ENCODE data around the gene XYLT1. TPM values are rescaled to one million over a fixed set of nuclear protein-coding genes. Genes with fewer than 3 reads are reported as not detected.

The XYLT1 gene
- total and polyA plus RNA-seq, 8 donors: 6.0 to 8.4 (median 7.3) TPM

DNA sequence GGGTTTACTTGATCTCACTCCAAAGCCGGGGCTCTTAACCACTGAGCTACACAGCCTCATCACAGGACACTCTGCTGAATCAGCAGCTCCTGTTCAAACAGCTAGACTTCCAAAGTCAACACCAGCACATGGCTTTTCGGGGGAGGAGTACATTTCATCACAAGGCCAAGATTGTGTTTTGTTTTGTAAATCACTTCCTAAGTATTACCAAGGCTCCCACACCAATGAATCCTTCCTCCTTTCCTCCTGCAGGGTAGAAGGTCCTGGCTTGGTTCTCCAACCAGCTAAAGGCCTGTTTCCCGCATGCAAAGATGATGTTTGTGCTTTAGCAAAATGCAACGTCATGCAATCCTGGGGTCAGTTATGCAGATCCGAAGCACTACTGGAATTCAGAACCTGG, 152.5 kb downstream of the XYLT1 start:
- Histone ChIP-seq H3K4me1 (peaks cover 0 to 46% of the 10 kb centered on the region in 2 donors), H3K36me3 (no peaks in the 10 kb centered on the region), H3K27ac (no peak overlapping the region), H3K9me3 (no peaks in the 10 kb centered on the region), H3K27me3 (no peaks in the 10 kb centered on the region), H3K4me3 (no peak overlapping the region)
- peak in 1 of 4 donors; percentile 58 for DNase-seq
- intact Hi-C loops (cut with DNase I): no loop called here
- peak; percentile 74 for ATAC-seq
- TF ChIP-seq, protein P1, sequence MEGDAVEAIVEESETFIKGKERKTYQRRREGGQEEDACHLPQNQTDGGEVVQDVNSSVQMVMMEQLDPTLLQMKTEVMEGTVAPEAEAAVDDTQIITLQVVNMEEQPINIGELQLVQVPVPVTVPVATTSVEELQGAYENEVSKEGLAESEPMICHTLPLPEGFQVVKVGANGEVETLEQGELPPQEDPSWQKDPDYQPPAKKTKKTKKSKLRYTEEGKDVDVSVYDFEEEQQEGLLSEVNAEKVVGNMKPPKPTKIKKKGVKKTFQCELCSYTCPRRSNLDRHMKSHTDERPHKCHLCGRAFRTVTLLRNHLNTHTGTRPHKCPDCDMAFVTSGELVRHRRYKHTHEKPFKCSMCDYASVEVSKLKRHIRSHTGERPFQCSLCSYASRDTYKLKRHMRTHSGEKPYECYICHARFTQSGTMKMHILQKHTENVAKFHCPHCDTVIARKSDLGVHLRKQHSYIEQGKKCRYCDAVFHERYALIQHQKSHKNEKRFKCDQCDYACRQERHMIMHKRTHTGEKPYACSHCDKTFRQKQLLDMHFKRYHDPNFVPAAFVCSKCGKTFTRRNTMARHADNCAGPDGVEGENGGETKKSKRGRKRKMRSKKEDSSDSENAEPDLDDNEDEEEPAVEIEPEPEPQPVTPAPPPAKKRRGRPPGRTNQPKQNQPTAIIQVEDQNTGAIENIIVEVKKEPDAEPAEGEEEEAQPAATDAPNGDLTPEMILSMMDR (IDR thresholded peaks at IDR 0.05): no peak

DNA sequence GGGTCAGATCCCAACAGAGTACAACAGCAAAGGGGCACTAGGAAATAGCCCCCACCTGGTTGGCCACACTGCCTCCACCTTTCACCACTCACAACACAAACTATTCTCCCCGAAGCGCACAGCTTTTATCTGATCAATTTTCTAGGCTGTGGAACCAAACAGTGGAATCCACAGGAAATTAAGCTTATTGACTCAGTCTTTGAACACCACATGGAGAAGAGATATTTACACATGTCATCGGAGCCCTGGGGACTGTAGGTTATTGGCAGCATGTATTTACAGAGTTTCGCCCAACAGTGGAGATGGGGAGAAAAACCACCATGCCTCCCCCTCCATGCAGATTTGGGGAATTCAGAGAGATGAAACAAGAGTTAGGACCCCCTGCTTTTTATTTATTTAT, 154.8 kb downstream of the XYLT1 start:
- DNase-seq (no peak), ATAC-seq (no peak)
- Histone ChIP-seq H3K27me3 (no peaks in the 10 kb centered on the region), H3K4me3 (no peak overlapping the region), H3K4me1 (peaks cover 4 to 33% of the 10 kb centered on the region in 2 donors), H3K36me3 (no peaks in the 10 kb centered on the region), H3K9me3 (no peaks in the 10 kb centered on the region), H3K27ac (no peak overlapping the region)
- intact Hi-C loops (cut with DNase I): no loop called here
- TF ChIP-seq, protein P1 (IDR thresholded peaks at IDR 0.05): no peak

DNA sequence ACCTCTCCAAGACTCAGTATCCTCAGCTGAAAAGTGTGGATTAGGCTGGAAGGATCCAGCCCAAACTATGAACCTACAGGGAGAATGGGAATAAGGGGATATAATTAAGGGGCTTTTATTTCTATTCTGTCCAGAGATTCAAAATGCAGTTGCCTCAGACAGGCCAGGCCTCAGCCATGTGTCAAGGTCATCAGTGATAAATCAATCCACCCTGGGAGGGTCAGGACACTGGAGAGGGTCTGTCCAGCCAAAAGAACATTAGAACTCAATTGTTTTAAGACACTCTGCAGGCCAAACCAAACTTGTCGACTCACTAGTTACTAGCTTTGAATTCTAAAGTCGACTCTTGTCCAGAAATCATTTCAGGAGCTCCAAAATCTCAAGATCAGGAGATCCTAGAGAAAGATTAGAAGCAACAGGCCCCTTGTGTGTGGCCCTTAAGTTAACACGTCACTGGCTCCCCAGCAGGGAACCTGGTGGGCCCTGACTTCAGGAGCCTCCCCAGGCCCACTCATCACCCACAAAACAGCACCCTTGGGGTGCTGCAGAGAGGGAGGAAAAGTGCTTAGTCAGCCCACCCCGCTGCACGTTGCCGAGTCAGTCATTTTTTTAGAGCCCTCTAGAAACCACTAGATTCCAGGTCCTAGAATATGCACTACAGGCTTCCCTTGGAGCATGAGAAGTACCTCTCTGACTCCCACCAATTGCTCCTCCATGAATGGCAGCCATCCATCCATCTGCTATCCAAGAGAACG, 156.8 kb downstream of the XYLT1 start:
- no peaks in the 10 kb centered on the region for H3K36me3 ChIP-seq
- ATAC-seq (no peak), DNase-seq (no peak)
- intact Hi-C loops (cut with DNase I): no loop called here
- H3K4me1 ChIP-seq: peaks cover 4 to 13% of the 10 kb centered on the region in 2 donors
- H3K9me3 ChIP-seq: no peaks in the 10 kb centered on the region
- no peaks in the 10 kb centered on the region for H3K27me3 ChIP-seq
- H3K4me3 ChIP-seq: no peak overlapping the region
- TF ChIP-seq, protein P1 (IDR thresholded peaks at IDR 0.05): no peak
- H3K27ac ChIP-seq: peak overlapping the region in 1 of 2 donors; percentile 2

DNA sequence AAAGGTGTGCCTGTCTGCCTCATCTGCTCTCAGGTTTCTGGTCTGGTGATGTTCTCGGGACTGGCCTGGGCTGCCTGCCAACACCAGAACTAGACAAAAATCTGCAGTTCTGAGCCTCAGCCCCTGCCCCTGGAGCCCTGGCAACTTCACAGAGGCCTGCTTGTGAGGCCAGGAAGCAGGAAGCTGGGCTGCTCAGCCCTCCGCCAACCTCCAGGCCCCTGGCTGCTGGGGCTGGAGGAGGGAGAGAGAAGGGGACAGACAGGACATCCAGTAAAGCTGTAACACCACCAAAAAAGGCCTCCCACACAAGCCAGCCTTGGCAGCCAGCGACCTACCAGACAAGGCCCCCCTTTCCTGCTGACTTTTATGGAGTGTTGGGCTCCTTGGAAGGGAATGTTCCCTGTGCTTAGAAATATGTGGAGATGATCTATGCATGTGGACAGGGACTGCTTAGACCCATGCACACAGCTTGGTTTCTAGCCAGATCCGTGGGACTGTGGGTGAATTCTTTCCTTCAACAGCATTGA, 157.6 kb downstream of the XYLT1 start:
- Histone ChIP-seq H3K4me1 (peaks cover 4 to 6% of the 10 kb centered on the region in 2 donors), H3K9me3 (no peaks in the 10 kb centered on the region), H3K36me3 (no peaks in the 10 kb centered on the region), H3K4me3 (no peak overlapping the region), H3K27ac (peak overlapping the region in 1 of 2 donors; percentile 57), H3K27me3 (no peaks in the 10 kb centered on the region)
- ATAC-seq (peak; percentile 26), DNase-seq (peak in 3 of 4 donors; percentile 39 to 64 (median 41))
- intact Hi-C loops (cut with DNase I): no loop called here
- TF ChIP-seq, protein P1 (IDR thresholded peaks at IDR 0.05): no peak

GRCh38 chr16:17312094-17312710, 158.6 kb downstream of the XYLT1 start:
- peaks cover 3 to 4% of the 10 kb centered on the region in 2 donors for H3K4me1 ChIP-seq
- intact Hi-C loops (cut with DNase I): no loop called here
- DNase-seq (no peak), ATAC-seq (peak; percentile 65)
- H3K9me3 ChIP-seq: no peaks in the 10 kb centered on the region
- no peak overlapping the region for H3K4me3 ChIP-seq
- TF ChIP-seq, protein P1 (IDR thresholded peaks at IDR 0.05): no peak
- H3K36me3 ChIP-seq: no peaks in the 10 kb centered on the region
- H3K27me3 ChIP-seq: no peaks in the 10 kb centered on the region
- H3K27ac ChIP-seq: no peak overlapping the region
